A549 (cell line): ENCODE measurements around the gene MUCL3. TPM values are rescaled to one million over a fixed set of nuclear protein-coding genes. Genes with fewer than 3 reads are reported as not detected.

Experiments
- ATAC-seq, 2 experiments: fragments of 200-7000 bp in 1 of 2; fragments of >200 bp in 1 of 2; cut with Nextera tagmentation in 1 of 2; cut with Tn5 transposase in 1 of 2; 3 replicates each; pipeline versions ENCODE4 v1.8.0 to v1.9.1; 2018 to 2020; ENCODE audit warnings: mild to moderate bottlenecking in 1 of 2, moderate library complexity in 1 of 2
- CTCF ChIA-PET: fragments of 300-600 bp; sonication (Branson Sonifier 250); formaldehyde crosslinking; extraction: SDS; loops from one replicate; lab custom pipeline; 2021; ENCODE audit warnings: antibody characterized with exemption, inconsistent platforms; lab: Yijun Ruan, JAX
- POLR2A ChIA-PET: fragments of 350-600 bp; formaldehyde crosslinking; extraction: SDS; loops from one replicate; lab custom pipeline; 2021; ENCODE audit warnings: antibody characterized with exemption, inconsistent platforms; lab: Yijun Ruan, JAX
- DNase-seq, 2 experiments: peaks; one replicate each; pipeline versions ENCODE4 v3.0.0 to v3.0.0-alpha.2; 2011 to 2016; ENCODE audit warnings: low read depth in 1 of 2, low spot score in 1 of 2
- FAIRE-seq: peaks from 2 replicates; lab custom pipeline; 2011; peaks lifted over from hg19 to GRCh38; lab: Jason Lieb, UNC
- H3K27ac ChIP-seq, 2 experiments: fragments of >200 bp; sonication (Bioruptor Twin); formaldehyde crosslinking; 3 replicates each; pipeline ENCODE4 v1.5.1; 2016 to 2017
- H3K4me1 ChIP-seq: fragments of >200 bp; sonication (Bioruptor Twin); formaldehyde crosslinking; 3 replicates; pipeline ENCODE4 v1.6.1; 2016
- H3K4me2 ChIP-seq: fragments of >200 bp; sonication (Bioruptor Twin); formaldehyde crosslinking; 3 replicates; pipeline ENCODE4 v1.6.1; 2016
- H3K4me3 ChIP-seq: fragments of >200 bp; sonication (Bioruptor Twin); formaldehyde crosslinking; 3 replicates; pipeline ENCODE4 v1.5.1; 2016
- H3K9me3 ChIP-seq: fragments of >200 bp; sonication (Bioruptor Twin); formaldehyde crosslinking; 3 replicates; pipeline ENCODE4 v1.6.1; 2016
- CBX8 ChIP-seq: fragments of 200-600 bp; sonication (generic); IDR thresholded peaks from 2 replicates; pipeline ENCODE4 v1.6.1; 2016
- CEBPB ChIP-seq, 2 experiments: fragments of >200 bp in 1 of 2; sonication (Bioruptor Twin) in 1 of 2; formaldehyde crosslinking in 1 of 2; IDR thresholded peaks; 2 replicates each; pipeline ENCODE4 v1.6.1; 2012 to 2016
- CTCF ChIP-seq: fragments of >200 bp; sonication (Bioruptor Twin); formaldehyde crosslinking; IDR thresholded peaks from 3 replicates; pipeline ENCODE4 v1.5.1; 2016
- EHF ChIP-seq: fragments of 250-450 bp; sonication (Bioruptor Pico); IDR thresholded peaks from 2 replicates; pipeline ENCODE4 v1.5.0; 2020; ENCODE audit warnings: mild to moderate bottlenecking
- EHMT2 ChIP-seq: fragments of 200-600 bp; sonication (generic); IDR thresholded peaks from 2 replicates; pipeline ENCODE4 v1.6.1; 2016; ENCODE audit warnings: antibody characterized with exemption, low read depth, mild to moderate bottlenecking, moderate library complexity
- ELK1 ChIP-seq: fragments of 150-350 bp; IDR thresholded peaks from 2 replicates; pipeline ENCODE4 v1.6.1; 2014; ENCODE audit warnings: low read depth, mild to moderate bottlenecking, low read length
- EP300 ChIP-seq, 2 experiments: fragments of >200 bp; sonication (Bioruptor Twin); formaldehyde crosslinking; IDR thresholded peaks; 2 replicates in 1 of 2; 3 replicates in 1 of 2; pipeline ENCODE4 v1.6.1; 2016 to 2017
- FOXS1 ChIP-seq: fragments of 250-450 bp; sonication (Bioruptor Pico); IDR thresholded peaks from 2 replicates; pipeline ENCODE4 v1.5.0; 2020; ENCODE audit warnings: mild to moderate bottlenecking, moderate library complexity
- GATA3 ChIP-seq: IDR thresholded peaks from 2 replicates; pipeline ENCODE4 v1.6.1; 2012; ENCODE audit warnings: borderline replicate concordance
- HDAC2 ChIP-seq: fragments of 200-600 bp; sonication (generic); IDR thresholded peaks from 2 replicates; pipeline ENCODE4 v1.6.1; 2016
- HES2 ChIP-seq: fragments of >200 bp; sonication (Bioruptor Twin); formaldehyde crosslinking; IDR thresholded peaks from 2 replicates; pipeline ENCODE4 v1.6.1; 2016
- HMGXB4 ChIP-seq: fragments of 250-450 bp; sonication (Bioruptor Pico); IDR thresholded peaks from 2 replicates; pipeline ENCODE4 v1.5.0; 2021; ENCODE audit warnings: mild to moderate bottlenecking, moderate library complexity, borderline replicate concordance
- HOXB13 ChIP-seq: fragments of 250-450 bp; sonication (Bioruptor Pico); IDR thresholded peaks from 2 replicates; pipeline ENCODE4 v1.5.0; 2020; ENCODE audit warnings: low read depth, mild to moderate bottlenecking, moderate library complexity
- HOXB5 ChIP-seq: fragments of 250-450 bp; sonication (Bioruptor Pico); IDR thresholded peaks from 2 replicates; pipeline ENCODE4 v1.5.0; 2020; ENCODE audit warnings: mild to moderate bottlenecking, moderate library complexity
- MYC ChIP-seq: IDR thresholded peaks from 2 replicates; pipeline ENCODE4 v1.6.1; 2012; ENCODE audit warnings: mild to moderate bottlenecking, inconsistent platforms, low read length, improper control_type of control experiment, borderline replicate concordance
- NR3C1 ChIP-seq: fragments of >200 bp; sonication (Bioruptor Twin); formaldehyde crosslinking; IDR thresholded peaks from 3 replicates; pipeline ENCODE4 v1.6.1; 2017
- PBX3 ChIP-seq: IDR thresholded peaks from 2 replicates; pipeline ENCODE4 v1.6.1; 2012
- PHF8 ChIP-seq: fragments of 200-600 bp; sonication (generic); IDR thresholded peaks from 2 replicates; pipeline ENCODE4 v1.6.1; 2016; ENCODE audit warnings: low read depth, mild to moderate bottlenecking, antibody characterized with exemption, moderate library complexity, borderline replicate concordance
- REST ChIP-seq: fragments of 200-600 bp; sonication (generic); IDR thresholded peaks from 2 replicates; pipeline ENCODE4 v1.6.1; 2016; ENCODE audit warnings: antibody characterized with exemption, mild to moderate bottlenecking, moderate library complexity
- SMC3 ChIP-seq: fragments of >200 bp; sonication (Bioruptor Twin); formaldehyde crosslinking; IDR thresholded peaks from 3 replicates; pipeline ENCODE4 v1.6.1; 2018; ENCODE audit warnings: inconsistent platforms
- SREBF2 ChIP-seq: fragments of 450-650 bp; IDR thresholded peaks from 2 replicates; pipeline ENCODE4 v1.6.1; 2014; ENCODE audit warnings: mild to moderate bottlenecking, moderate library complexity
- TFCP2L1 ChIP-seq: fragments of 250-450 bp; sonication (Bioruptor Pico); IDR thresholded peaks from 2 replicates; pipeline ENCODE4 v1.5.0; 2021; ENCODE audit warnings: mild to moderate bottlenecking
- TP53 ChIP-seq: fragments of 250-450 bp; sonication (Bioruptor Pico); IDR thresholded peaks from 2 replicates; pipeline ENCODE4 v1.5.0; 2021; ENCODE audit warnings: mild to moderate bottlenecking, moderate library complexity
- ZC3H11A ChIP-seq: fragments of 450-650 bp; IDR thresholded peaks from 2 replicates; pipeline ENCODE4 v1.6.1; 2014; ENCODE audit warnings: antibody characterized with exemption, mild to moderate bottlenecking
- ZSCAN20 ChIP-seq: fragments of 250-450 bp; sonication (Bioruptor Pico); IDR thresholded peaks from 2 replicates; pipeline ENCODE4 v1.8.0; 2022; ENCODE audit warnings: mild to moderate bottlenecking, moderate library complexity
- WGBS: methylation state at CpG from one replicate; pipeline ENCODE4 v1.1.6; 2017; ENCODE audit errors: missing lambda C conversion rate; 5-methylcytosine and 5-hydroxymethylcytosine counted together
- polyA plus RNA-seq, 4 experiments: library from polyadenylated mRNA; depleted of rRNA in 3 of 4; stranded (reverse); fragments of >200 nt; fragmentation: RNase III in 1 of 4; extraction: RNeasy Plus Mini Kit Qiagen cat#74134 plus additional on column Dnase treatment in 1 of 4; gene quantifications; 2 replicates in 3 of 4; 3 replicates in 1 of 4; pipeline ENCODE4 v1.2.3, GENCODE V29; 2011 to 2017

Gene MUCL3
- polyA plus RNA-seq, 2 of the 4 experiments (the other 2 are of a cell fraction): 0.01 to 0.03 TPM

GRCh38 chr6:30972816-30973215 is 32.0 kb downstream of the MUCL3 start:
- Histone ChIP-seq H3K27ac (no peak overlapping the region), H3K9me3 (no peaks in the 10 kb centered on the region), H3K4me2 (no peak overlapping the region)
- ATAC-seq (no peak), DNase-seq (no peak)
- POLR2A ChIA-PET: no interaction called here
- TF ChIP-seq HOXB13: no peak
- TF ChIP-seq ELK1: no peak
- TF ChIP-seq PHF8: no peak
- TF ChIP-seq HDAC2: no peak
- TF ChIP-seq MYC: no peak
- no peak for TF ChIP-seq EHF (CRISPR knock-in tag)
- TF ChIP-seq HOXB5: no peak
- TF ChIP-seq TP53 (CRISPR knock-in tag): no peak
- TF ChIP-seq HMGXB4 (CRISPR knock-in tag): no peak
- no peak for TF ChIP-seq SREBF2
- no peak for TF ChIP-seq EP300 (IDR thresholded peaks at IDR 0.05)
- no peak for TF ChIP-seq SMC3
- TF ChIP-seq CTCF: no peak
- no peak for TF ChIP-seq HES2
- TF ChIP-seq, all 56 proteins: peak for 0
- Histone ChIP-seq H3K4me1 (no peaks in the 10 kb centered on the region), H3K4me3 (no peak overlapping the region)
- CTCF ChIA-PET: interaction anchor here (1.2 kb wide), 1 partner anchor 30 kb away, joined by 3 read pairs; no protein-coding TSS in a partner anchor
- WGBS: 93% methylated on average over 4 of the region's 4 CpGs
- no peak for FAIRE-seq

- 53% methylated on average over 4 of the region's 4 CpGs for WGBS
- no peak for FAIRE-seq
- H3K4me2 ChIP-seq: no peak overlapping the region
- no peak overlapping the region for H3K27ac ChIP-seq
- no peak overlapping the region for H3K4me3 ChIP-seq
- no peak for ATAC-seq
- CTCF ChIA-PET: interaction anchor here (0.6 to 1.5 kb wide), 2 partner anchors 8 to 27 kb away, joined by 3 read pairs; no protein-coding TSS in a partner anchor
- DNase-seq: no peak
- H3K9me3 ChIP-seq: no peaks in the 10 kb centered on the region
- H3K4me1 ChIP-seq: no peaks in the 10 kb centered on the region
- POLR2A ChIA-PET: no interaction called here
- TF ChIP-seq ZC3H11A (no peak), EHMT2 (no peak), PBX3 (no peak), EP300 (IDR thresholded peaks at IDR 0.05) (no peak), TFCP2L1 (CRISPR knock-in tag) (no peak), FOXS1 (CRISPR knock-in tag) (no peak), GATA3 (no peak), HES2 (no peak), ZSCAN20 (no peak), REST (no peak), CEBPB (IDR thresholded peaks at IDR 0.05) (no peak), CBX8 (no peak), NR3C1 (no peak)
Measured at GRCh38 chr6:30974490-30975252, 33.9 kb downstream of the MUCL3 start.
